BJ (cell line): ENCODE measurements around the gene PARD3B. TPM values are rescaled to one million over a fixed set of nuclear protein-coding genes. Genes with fewer than 3 reads are reported as not detected.

Experiments used
- CTCF ChIA-PET: fragments of 350-600 bp; formaldehyde crosslinking; extraction: SDS; loops from one replicate; lab custom pipeline; 2021; ENCODE audit warnings: antibody characterized with exemption, inconsistent platforms; lab: Yijun Ruan, JAX
- POLR2A ChIA-PET: fragments of 300-600 bp; sonication (Branson Sonifier 250); formaldehyde crosslinking; extraction: SDS; loops from one replicate; lab custom pipeline; 2021; ENCODE audit warnings: antibody characterized with exemption; lab: Charles Lee
- DNase-seq: peaks from one replicate; pipeline ENCODE4 v3.0.0-alpha.2; 2011; ENCODE audit warnings: low read depth
- H3K27me3 ChIP-seq: 2 replicates; pipeline ENCODE4 v1.6.0; 2011; ENCODE audit warnings: low read length; ENCODE audit not compliant: control insufficient read depth, insufficient read depth
- H3K36me3 ChIP-seq: 2 replicates; pipeline ENCODE4 v1.5.1; 2011; ENCODE audit warnings: low read length; ENCODE audit not compliant: control insufficient read depth, insufficient read depth
- H3K4me3 ChIP-seq: 2 replicates; pipeline ENCODE4 v1.5.1; 2011; ENCODE audit warnings: low read depth, mild to moderate bottlenecking, control low read depth, low read length
- polyA plus RNA-seq: library from polyadenylated mRNA; depleted of rRNA; stranded (reverse); fragments of >200 nt; gene quantifications from 2 replicates; pipeline ENCODE4 v1.2.3, GENCODE V29; 2011
- TF ChIP-seq, protein P1 (sequence below): IDR thresholded peaks from 2 replicates; pipeline ENCODE4 v1.5.1; 2011; ENCODE audit warnings: low read depth, mild to moderate bottlenecking, control low read depth, inconsistent platforms, low read length, moderate library complexity; ENCODE audit not compliant: insufficient read depth

PARD3B gene
- polyA plus RNA-seq, 1 experiment, result 7.1 TPM

DNA sequence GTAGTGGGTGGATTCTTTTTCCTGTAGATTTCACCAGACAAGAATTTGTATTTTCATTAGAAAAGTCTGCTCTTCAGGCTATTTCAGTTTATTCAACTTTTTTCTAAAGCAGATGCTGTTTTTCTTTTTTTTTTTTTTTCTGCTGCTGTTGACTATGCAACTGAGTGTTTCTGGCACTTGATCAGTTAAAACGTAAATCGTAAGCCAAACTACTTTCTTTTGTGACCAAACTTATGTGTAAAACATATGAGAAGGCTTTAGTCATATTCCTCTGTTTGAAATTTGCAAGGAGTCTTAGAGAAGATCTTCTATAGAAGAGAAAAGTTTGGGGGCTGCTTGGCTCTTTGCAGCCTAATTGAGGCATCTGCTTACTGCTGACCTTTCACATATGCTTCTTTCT is 170.1 kb downstream of the PARD3B start:
- TF ChIP-seq, protein P1, sequence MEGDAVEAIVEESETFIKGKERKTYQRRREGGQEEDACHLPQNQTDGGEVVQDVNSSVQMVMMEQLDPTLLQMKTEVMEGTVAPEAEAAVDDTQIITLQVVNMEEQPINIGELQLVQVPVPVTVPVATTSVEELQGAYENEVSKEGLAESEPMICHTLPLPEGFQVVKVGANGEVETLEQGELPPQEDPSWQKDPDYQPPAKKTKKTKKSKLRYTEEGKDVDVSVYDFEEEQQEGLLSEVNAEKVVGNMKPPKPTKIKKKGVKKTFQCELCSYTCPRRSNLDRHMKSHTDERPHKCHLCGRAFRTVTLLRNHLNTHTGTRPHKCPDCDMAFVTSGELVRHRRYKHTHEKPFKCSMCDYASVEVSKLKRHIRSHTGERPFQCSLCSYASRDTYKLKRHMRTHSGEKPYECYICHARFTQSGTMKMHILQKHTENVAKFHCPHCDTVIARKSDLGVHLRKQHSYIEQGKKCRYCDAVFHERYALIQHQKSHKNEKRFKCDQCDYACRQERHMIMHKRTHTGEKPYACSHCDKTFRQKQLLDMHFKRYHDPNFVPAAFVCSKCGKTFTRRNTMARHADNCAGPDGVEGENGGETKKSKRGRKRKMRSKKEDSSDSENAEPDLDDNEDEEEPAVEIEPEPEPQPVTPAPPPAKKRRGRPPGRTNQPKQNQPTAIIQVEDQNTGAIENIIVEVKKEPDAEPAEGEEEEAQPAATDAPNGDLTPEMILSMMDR, result no peak
- no peak overlapping the region for H3K4me3 ChIP-seq
- DNase-seq, result peak; percentile 27
- no peaks in the 10 kb centered on the region for H3K36me3 ChIP-seq
- POLR2A ChIA-PET, result no interaction called here
- CTCF ChIA-PET, result no interaction called here
- no peaks in the 10 kb centered on the region for H3K27me3 ChIP-seq

DNA sequence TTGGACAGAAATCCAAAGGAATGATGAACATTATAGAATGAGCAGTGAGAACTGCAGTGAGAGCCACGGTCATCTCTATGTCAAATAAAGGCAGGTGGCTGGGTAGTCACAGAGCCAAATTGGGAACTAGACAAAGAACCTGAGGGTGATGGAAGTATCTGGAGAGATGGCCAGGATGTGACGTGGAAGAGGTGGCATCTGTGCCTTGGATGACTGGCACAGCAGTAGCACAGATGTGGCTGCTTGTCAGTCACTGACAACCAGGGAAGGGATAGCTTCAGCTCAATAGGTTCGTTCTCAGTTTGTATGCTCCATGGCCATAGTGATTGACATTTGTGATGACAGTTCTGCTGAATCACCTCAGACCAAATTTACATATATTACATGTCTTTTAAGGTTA is 172.3 kb downstream of the PARD3B start:
- CTCF ChIA-PET, result no interaction called here

DNA sequence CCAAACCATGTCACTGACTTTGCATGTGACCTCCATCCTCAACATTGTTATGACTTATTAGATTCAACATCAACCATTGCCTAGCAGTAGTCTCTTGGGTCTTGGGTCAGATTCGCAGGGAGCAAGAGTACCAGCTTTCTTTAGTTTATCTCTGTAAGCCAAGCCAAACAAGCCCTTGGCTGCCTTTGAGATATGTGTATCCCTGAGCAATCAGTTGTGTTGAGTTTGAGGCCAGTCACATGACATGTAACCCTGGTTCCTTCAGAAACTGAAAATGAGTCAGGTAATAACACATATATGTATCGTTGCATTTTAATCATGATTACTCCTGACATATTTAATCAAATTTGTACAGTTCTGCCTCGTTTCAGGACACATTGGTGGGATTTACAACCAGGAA is 173.3 kb downstream of the PARD3B start:
- DNase-seq, result no peak
- Histone ChIP-seq H3K36me3 (no peaks in the 10 kb centered on the region), H3K4me3 (no peak overlapping the region), H3K27me3 (no peaks in the 10 kb centered on the region)
- ChIA-PET POLR2A (no interaction called here), CTCF (no interaction called here)
- TF ChIP-seq, protein P1, result no peak

More for the DNA sequence above, 172.3 kb downstream of the PARD3B start:
- TF ChIP-seq, protein P1, result no peak
- H3K36me3 ChIP-seq, result no peaks in the 10 kb centered on the region
- POLR2A ChIA-PET, result no interaction called here
- H3K4me3 ChIP-seq, result no peak overlapping the region
- no peaks in the 10 kb centered on the region for H3K27me3 ChIP-seq
- DNase-seq, result no peak

DNA sequence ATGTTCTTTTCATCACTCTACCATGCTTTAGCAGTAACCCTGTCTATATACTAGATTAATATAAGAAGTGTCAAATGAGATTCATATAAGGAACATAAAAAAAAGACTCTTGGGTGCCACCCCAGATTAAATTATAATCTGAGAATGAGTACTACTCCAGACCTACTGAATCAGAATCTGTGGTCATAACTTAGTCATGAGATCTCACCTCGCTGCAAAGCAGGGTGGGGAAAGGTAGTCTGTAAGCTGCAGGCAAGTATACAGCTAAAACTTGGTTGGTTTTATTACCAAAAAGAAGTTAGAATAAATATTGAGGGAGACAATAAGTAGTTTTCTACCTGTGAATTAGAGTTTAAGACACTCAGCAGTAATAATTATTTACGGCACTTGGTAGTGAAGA is 175.6 kb downstream of the PARD3B start:
- POLR2A ChIA-PET, result no interaction called here

DNA sequence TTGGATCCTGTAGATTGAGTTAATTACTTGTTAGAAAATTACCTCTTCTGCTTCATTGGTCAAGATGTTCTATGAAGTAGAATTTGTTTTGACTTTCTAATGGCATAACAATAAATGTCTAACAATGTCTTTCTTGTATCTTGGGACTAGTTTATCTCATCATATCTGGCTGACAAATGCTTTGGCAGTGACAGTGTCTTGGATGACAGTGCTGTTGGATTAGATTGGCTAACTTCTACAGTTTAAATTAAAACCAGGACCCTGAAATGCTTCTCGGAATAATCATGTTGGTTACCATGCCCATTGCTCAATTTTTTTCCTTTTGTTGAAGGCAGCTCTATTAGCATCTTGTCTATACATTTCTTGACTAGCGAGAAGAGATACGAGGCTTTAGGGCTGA is 176.9 kb downstream of the PARD3B start:
- TF ChIP-seq, protein P1, result no peak
- H3K4me3 ChIP-seq, result no peak overlapping the region
- no peaks in the 10 kb centered on the region for H3K27me3 ChIP-seq
- ChIA-PET CTCF (no interaction called here), POLR2A (no interaction called here)
- DNase-seq, result no peak
- no peaks in the 10 kb centered on the region for H3K36me3 ChIP-seq

More for the DNA sequence above, 175.6 kb downstream of the PARD3B start:
- Histone ChIP-seq H3K36me3 (no peaks in the 10 kb centered on the region), H3K4me3 (no peak overlapping the region), H3K27me3 (no peaks in the 10 kb centered on the region)
- CTCF ChIA-PET, result no interaction called here
- TF ChIP-seq, protein P1, result no peak
- DNase-seq, result no peak
